CD4-positive, alpha-beta T cell treated with Interleukin-10 for 1 hour (primary cell): ENCODE measurements around the gene ZSWIM5.
A peak's percentile ranks its signal among the peaks of the same experiment; 100 is the strongest.
"Not testable (repeated sequence)": the region's sequence is repeated elsewhere in the genome, so short reads cannot be mapped to it uniquely, and the experiment has no call there.

Source experiments
- DNase-seq: peaks from one replicate; pipeline ENCODE4 v3.0.0-alpha.2; 2020

Gene ZSWIM5

DNA sequence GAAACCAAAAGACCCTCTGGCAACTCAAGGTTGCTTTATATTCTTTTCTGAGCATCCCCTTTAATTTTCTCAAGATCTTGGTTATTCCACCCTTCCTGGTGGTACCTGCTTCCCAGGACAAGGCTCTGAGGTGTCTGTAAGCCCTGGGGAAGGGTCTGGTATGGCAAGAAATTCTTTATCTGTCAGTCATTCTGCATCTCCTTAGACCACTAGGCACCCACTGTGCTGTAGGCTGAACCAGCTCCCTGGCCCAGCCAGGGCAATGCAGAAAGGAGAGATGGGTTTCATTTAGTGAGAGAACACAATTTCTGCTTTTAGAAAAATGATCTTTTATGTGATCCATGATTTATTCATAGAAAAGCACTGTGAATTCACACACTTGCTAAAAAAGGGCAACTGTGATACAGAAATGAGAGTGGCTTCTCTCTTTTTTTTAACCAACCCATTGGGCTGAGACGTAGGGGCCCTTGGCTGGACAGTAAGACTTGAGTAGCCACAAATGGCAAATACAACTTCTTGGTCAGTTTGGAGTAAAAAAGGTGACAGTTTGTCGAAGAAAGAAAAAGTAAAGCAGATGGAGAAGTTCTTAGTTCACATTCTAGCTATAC lies 190.2 kb downstream of the ZSWIM5 start:
- DNase-seq: no peak

DNA sequence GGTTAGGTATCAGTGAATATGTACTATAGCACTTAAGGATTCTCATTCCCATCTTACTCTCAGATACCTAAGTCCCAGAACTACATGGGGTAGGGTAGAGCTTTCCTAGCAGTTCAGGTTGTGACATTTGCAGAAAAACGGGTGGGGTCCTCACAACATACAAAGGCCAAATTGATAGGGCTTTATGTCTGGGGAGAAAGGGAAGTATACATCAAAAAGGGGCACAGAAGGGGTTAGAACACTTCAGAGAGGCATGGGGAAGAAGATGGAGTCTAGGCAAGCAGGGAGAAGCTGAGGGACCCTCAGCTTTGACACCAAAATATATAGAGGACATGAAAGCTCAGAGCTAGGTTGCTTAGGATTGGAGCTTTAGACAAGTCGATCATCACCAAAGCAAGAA lies 190.7 kb downstream of the ZSWIM5 start:
- DNase-seq: no peak

DNA sequence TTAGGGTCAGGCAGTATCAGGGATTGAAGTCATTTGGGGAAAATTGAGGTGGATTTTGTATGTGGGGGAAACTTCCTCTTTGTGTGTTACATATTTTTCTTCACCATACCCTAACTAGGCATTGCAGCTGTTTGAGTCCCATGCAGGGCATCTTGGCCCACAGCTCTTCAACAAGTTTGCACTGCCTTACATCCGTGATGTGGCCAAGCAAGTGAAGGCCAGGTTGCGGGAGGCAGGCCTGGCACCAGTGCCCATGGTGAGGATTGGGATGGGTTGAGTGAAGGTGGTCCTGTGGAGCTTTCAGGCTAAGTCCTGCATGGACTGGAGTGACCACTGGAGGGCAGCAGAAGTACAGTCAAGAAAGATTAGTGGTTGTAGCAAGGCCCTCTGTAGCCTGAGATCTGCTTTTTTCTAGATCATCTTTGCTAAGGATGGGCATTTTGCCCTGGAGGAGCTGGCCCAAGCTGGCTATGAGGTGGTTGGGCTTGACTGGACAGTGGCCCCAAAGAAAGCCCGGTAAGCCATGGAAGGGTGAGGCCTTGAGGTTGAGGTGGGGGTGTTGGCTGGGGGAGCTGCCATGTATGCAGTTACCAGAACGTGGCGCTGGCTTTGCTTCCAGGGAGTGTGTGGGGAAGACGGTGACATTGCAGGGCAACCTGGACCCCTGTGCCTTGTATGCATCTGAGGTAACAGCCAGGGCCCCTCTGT lies 191.9 kb downstream of the ZSWIM5 start:
- peak; percentile 87 for DNase-seq

DNA sequence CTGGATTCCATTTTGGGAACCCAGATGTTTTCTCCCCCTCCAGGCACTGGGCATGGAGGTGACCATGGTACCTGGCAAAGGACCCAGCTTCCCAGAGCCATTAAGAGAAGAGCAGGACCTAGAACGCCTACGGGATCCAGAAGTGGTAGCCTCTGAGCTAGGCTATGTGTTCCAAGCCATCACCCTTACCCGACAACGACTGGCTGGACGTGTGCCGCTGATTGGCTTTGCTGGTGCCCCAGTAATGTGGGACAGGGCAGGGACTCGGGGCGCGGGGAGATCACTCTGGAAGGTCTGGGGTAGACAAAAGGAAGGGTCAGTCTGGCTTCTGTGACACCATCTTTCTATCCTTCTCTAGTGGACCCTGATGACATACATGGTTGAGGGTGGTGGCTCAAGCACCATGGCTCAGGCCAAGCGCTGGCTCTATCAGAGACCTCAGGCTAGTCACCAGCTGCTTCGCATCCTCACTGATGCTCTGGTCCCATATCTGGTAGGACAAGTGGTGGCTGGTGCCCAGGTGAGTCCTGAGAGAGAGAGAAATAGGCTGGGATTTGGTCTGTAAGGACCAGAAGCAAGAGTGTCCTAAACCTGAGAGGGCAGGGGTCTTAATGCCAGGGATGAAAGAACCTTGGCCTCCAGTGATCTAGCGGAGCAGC lies 192.7 kb downstream of the ZSWIM5 start:
- no peak for DNase-seq

DNA sequence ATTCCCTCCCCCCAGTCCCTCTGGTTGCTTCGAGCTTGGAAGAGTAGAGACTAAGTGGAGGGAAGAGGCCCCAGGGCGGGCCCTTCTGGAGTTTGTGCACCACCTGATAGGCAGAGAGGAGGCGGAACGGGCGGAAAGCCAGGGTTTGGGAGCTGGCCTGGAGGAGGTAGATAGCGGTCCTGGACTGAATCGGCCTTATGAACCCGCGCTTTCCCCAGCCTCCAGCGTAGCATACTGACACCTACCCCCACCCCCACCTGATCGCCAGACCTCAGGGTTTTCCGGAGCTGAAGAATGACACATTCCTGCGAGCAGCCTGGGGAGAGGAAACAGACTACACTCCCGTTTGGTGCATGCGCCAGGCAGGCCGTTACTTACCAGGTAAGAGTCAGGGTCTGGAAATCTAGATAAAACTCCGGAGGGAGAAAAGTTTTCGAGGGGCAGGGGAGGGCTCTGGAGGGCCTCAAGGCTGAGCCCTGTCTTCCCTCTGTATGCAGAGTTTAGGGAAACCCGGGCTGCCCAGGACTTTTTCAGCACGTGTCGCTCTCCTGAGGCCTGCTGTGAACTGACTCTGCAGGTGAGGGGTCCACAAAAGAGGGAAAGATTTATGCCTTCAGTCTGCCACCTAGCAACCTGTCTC lies 193.6 kb downstream of the ZSWIM5 start:
- no peak for DNase-seq

DNA sequence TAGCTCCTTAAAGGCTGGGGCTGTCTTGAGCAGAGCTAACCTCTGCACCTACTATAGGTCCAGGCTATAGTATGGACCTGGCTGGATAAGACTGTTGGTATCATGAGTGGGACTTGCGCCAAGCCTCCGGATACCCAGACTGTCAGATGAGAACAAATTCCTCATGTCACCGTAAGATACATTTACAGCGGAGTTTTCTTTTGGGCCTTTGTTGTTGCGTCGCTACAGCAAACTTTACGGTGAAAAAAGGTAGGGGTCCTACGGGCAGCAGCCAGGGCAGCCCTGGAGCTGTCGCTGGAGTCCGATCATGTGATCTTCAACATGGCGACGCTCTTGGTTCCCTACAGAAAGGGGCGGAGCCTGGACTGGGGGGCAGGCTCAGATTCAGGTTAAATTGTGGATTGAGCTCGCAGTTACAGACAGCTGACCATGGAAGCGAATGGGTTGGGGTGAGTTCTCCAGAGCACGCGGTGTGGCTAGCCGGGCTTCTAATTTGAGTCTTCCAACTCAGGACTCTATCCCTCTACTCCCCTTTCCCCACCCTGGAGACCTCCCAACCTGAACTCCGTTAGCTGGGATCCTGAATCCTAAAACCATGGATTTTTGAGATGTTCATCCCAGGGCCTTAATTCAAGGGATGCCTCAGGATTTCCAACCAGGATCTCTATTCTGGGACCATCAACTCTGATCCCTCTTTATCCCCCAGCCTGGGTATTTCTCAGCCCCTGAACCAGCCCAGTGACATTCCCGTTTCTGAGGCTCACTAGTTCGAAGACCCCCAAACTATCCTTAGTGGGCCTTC lies 194.4 kb downstream of the ZSWIM5 start, which contains the start of gene UROD:
TSS of gene UROD (plus strand) at position 418 of the 802 bp plus-strand sequence. CDS start at position 430, 12 bp downstream.
- DNase-seq: peak; percentile 92

DNA sequence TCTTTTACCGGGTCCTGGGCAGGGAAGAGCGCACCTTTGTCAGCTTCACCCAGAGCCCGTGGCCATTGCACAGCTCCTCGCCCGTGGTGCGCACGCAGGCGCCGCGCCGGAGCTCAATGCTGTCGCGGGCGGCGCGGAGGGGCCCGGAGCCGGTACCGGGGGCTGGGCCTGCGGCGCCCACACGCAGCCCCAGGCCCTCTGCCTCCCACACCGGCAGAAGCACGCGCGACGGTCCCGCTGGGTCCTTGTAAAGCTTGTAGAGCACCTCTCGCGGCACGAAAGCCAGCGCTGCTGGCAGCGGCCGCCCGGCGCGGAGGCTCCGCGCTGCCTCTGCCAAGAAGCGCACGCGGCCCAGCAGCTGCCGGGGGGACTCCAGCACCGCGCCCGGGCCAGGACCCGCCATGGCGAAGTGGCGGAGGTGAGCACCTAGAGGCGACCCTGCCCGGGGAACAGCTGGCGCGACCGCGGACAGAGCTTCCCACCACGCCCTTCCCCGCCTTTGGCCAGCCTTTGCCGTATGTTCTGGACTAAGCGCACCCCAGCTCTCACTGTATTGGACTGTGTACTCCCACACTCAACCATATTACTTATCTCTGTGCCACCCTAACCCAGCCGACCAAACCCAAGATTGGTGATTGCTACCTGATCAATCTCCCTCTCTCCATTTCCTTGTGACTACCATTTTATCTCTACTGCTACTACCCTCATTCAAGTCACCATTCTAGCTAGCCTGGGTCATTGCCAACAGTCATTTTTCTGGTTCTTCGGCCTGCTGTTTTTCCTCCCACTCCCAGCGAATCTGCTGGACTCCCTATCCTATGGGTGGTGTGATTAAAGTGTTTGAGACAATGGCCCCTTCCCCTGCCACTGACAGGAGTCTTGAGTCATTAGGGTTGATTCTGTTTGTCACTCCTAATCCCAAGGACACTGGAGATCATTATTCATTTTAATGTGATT lies 195.3 kb downstream of the ZSWIM5 start, which contains the start of gene HECTD3:
TSS of gene HECTD3 (minus strand) at position 470 of the 957 bp plus-strand sequence. CDS start at position 403, 67 bp downstream.
- DNase-seq: peak; percentile 78

DNA sequence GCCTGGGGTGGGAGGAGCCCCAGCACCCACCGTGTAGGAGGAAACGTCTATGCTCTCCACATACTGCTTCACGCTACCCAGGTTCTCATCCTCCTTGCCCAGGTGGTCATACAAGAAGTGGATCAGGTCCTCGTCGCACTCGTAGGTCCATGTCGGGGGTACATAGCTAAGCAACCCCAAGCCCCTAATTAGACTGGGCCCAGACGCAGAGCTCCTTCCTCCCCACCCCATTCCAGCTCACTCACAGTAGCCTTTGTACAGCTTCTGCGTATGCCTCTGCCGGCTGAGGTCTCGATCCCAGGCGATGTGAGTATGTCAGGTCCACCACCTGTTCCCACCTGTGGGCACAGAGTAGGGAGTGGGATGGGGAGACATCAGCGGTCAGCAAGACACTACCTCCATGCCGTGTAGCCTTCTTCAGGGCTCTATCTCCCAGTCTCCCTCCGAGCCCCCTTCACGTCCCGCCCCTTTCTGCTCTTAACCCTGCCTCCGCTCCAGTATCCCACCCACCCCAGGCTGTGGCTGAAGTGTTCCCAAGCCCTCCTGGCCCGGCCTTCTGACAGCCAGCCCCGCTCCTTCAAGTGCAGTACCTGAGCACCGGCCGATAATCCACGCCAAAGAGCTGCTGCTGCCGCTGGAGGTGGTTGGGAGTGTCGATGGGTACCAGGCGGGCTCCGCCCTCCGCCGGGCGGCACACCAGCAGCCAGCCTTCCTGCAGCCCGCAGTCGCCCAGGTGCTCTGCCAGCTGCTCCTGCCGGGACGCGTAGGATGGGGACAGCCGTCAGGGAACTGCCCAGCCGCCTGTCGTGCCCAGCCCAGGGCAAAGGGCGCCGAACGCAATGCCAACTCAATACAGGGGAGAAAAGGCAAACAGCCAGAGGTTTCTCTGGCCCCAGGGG lies 196.2 kb downstream of the ZSWIM5 start:
- no peak for DNase-seq

DNA sequence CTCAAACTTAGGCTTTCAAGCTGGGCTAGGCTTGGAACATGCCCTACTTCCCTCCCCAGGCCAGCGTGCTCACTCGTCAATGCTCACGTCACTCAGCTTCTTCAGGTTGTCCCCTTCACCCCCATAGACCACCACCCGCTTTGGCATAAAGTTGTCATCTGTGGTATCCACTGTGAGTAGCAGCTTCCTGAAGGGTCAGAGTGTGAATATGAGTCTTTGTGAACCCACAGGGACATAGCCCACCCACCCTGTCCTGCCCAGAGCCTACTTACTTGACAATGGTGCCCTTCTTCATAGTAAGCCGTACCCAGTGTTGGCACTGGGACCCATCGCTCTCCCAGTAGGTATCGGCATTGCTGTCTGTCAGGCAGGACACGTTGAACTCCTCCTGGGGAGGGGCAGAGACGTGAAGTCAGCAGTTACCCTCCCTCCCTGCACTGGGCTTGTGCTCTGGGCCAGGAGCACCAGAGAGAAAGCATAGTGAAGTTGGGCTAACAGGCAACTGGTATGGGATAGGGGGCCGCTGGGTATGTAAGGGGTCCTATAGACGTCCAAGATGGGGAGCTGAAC lies 197.0 kb downstream of the ZSWIM5 start:
- DNase-seq: no peak

DNA sequence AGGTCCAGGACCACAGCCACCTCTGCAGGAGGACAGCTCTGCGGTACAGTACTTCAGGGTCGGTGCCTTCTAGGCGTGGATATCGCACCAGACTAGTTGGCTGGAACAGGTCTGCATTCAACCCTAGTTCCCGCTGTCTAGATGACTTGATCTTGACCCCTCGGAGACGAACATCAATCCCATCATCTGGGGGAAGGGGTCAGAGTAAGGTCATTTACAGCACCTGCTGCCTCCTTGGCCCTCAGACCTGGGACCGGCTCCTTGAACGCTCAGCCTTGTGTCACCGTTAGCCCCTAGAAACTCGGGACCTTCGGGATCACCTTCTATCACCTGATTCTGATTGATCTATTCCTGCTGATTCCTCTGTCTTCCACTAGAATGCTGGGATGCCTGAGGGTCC lies 197.9 kb downstream of the ZSWIM5 start:
- no peak for DNase-seq

DNA sequence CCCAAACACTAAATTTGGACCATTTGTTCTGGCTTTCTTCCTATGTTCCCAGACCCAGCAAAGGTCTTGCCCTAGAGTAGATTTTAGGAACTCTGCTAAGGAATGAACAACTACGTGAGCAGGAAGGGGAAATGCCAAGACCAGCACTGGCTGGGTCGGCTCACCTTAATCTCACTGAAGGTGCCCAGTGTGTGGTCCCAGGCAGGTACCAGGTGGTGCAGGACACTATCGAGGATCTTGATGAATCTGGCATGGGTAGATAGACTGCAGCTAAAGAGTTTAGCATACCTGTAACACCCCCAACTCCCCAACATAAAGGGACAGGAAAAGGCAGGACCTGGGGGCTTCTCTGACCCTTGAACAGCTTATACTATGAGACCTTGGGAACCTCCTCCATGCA lies 198.3 kb downstream of the ZSWIM5 start:
- no peak for DNase-seq

DNA sequence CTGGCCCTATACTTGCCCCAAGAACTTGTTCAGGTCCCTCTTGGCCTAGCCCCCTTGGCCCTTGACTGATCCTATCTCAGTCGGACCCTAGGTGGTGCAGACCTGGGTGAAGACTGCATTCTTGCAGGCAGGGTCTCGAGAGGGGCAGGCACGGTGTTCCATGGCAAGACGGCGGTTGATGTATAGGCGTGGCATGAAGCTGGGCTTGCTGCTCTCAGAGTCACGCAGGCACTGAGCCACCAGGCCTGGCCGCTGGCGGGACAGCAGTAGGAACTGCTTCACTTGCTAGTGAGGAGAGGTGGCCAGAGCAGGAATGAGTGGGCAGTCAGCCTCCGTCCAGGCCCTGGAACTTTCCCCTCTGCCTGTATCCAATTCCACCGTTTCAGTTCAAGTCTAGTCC lies 199.1 kb downstream of the ZSWIM5 start:
- no peak for DNase-seq

DNA sequence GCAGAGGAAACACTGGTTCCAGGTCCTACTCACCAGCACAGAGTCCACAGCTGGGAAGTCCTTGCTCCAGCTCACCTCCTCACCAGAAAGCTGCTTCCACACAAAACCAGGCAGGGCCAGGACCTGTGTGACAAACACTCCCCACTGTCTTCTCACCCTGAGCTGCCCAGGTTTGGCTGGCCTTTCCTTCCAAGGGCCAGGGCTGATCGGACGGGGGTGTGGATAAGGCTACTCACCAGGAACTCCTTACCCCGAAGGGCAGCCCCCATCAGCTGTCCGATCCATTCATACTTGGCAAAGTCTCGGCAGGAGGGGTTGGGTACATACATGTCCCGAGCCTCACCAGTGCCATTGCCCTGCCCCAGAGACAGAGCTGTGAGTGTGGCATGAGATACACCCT lies 200.6 kb downstream of the ZSWIM5 start:
- no peak for DNase-seq

DNA sequence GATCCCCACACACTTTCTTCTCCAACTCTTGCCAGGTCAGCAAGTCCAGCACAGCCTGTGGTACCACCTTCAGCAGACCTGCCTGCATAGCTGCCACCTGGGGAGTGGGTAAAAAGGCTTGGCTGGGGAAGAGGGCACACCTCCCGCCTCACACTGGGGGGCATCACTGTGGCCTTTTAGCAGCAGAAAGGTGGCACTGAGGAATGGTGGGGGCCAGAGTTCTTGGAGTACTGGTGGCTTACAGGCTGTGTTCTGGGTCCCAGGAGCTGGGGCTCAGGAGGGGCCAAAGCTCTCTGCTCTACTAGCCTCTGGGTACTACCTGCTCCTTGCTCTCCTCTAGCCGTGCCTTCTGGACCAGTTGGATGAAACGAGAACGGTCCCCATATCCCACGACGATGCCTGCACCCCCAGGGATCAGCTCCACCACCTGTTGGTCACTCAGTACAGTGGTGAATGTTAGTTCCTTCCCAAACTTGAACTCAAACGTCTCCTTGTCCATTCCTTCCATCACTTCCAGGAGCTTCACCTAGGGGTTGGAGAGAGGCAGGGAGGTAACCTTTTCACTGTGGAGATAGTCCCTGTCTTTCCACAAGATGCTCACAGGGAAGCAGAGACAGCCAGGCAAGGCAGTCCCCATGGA lies 202.0 kb downstream of the ZSWIM5 start:
- DNase-seq: no peak

DNA sequence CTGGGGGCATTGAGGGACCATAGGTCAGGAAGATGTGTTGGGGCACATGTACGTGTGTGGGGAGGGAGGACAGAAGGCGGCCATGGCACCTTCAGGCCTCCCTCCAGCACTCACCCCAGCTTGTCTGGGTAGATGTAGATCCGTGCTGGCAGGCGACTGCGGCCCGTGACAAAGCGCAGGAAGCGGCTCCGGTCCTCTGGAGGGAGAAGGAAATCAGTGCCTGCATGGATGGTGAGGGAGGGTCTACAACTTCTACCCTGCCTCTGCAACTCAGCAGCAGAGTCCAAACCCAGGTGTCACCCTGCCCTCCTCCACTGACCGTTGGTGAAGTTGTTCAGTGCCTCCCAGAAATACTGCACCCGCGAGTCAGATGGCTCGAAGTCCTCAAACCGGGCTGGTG lies 202.7 kb downstream of the ZSWIM5 start:
- DNase-seq: no peak

DNA sequence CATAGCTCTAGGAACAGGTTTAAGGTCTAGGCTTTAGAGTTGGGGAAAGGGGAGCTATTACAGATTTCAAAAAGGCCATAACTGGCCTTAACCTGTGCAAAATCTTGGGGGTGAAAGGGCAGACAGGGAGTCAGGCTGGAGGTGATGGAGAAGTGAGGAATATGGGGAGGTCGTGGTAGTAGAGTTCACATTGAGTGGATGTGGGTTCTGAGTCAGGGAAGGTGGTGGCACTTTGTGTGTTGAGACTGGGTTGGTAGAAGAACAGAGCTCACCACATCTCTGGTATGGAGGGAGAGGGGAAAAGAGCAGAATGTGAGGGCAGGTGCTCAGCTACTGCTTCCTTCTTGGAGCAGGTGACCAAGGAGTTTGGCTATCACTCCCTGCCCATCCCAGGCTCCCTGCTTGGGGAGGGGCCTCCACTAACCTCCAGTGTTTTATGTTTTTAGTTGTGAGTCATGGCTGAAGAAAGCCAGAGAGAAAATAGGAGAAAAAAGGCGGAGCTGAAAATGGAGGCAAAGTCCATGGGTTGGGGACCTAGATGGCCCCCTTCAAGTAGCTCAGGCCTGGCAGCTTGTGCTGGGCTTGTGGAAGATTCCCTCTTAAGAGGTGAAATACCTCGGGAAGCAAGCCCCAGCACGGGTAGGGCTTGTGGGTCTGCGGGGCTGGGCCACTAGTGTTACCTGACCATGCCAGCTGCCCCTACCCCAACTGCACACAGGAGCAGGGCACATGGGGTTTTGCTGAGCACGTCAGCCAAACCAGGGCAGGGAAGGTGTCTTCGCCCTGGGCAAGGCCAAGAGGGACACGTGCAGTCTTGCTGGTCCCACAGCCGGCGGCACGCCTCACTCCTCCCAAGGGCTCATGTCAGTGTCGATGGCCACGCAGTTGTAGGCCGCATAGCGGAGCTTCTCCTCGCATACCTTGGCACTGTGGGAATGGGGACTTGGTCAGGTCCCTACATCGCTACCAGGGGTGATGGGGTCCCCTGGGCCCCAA lies 203.5 kb downstream of the ZSWIM5 start:
- no peak for DNase-seq

DNA sequence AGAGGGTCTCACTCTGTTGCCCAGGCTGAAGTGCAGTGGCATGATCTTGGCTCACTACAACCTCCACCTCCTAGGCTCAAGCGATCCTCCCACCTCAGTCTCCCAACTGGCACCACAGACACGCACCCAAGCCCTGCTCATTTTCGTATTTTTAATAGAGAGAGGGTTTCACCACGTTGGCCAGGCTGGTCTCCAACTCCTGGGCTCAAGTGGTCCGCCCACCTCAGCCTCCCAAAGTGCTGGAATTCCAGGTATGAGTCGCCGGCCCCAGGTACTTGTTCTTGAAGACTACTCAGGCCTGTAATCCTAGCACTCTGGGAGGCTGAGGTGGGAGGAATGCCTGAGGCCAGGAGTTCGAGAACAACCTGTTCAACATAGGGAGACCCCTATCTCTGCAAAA lies 204.8 kb downstream of the ZSWIM5 start:
- not testable (repeated sequence) for DNase-seq

DNA sequence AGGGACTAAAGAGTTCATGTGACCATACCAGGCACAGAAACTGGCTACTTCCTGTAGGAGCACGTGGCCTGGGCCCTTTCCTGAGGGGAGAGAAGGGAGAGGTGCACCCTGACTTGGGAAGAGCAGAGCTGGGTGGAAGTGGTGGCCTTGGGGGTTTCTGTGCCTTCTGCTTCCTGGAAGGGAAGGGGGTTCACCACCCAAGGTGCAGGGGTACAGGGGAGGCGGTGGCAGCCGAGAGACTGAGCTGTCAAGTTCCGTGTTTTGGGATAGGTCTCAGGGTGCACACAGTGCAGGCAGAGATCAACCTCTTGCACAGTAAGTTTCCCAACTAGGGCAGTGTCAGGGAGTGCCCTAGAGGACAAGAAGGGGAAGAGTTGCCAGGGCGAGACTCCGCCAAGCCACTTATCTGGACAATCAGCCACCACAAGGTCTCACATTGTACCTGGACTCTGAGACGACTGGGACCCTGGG lies 205.4 kb downstream of the ZSWIM5 start:
- DNase-seq: no peak
